Raji (cell line): Measurements from ENCODE around the gene BANF2.

Source experiments
- POLR2A ChIP-seq: IDR thresholded peaks from 2 replicates; pipeline ENCODE4 v1.6.1; 2011; ENCODE audit warnings: low read depth, low read length, control low read depth; ENCODE audit not compliant: insufficient read depth

BANF2 gene

GRCh38 chr20:17709361-17710293 lies 9.9 kb downstream of the BANF2 start:
- no peak for TF ChIP-seq POLR2A

- TF ChIP-seq POLR2A: no peak
Observed at GRCh38 chr20:17710379-17711266, 10.9 kb downstream of the BANF2 start.

- TF ChIP-seq POLR2A: no peak
Observed at GRCh38 chr20:17711267-17711627, 11.5 kb downstream of the BANF2 start.

- TF ChIP-seq POLR2A: no peak
Observed at GRCh38 chr20:17712201-17712600, 12.4 kb downstream of the BANF2 start.

- no peak for TF ChIP-seq POLR2A
Observed at GRCh38 chr20:17712708-17713107, 12.9 kb downstream of the BANF2 start.

- no peak for TF ChIP-seq POLR2A
Observed at GRCh38 chr20:17714597-17714996, 14.8 kb downstream of the BANF2 start.

- TF ChIP-seq POLR2A: no peak
Observed at GRCh38 chr20:17715075-17715474, 15.3 kb downstream of the BANF2 start.

GRCh38 chr20:17716331-17716730 lies 16.6 kb downstream of the BANF2 start:
- TF ChIP-seq POLR2A: no peak

- TF ChIP-seq POLR2A: no peak
Observed at GRCh38 chr20:17720755-17721154, 21.0 kb downstream of the BANF2 start.

- TF ChIP-seq POLR2A: no peak
Observed at GRCh38 chr20:17721802-17722486, 22.2 kb downstream of the BANF2 start.

GRCh38 chr20:17722493-17723300 lies 22.9 kb downstream of the BANF2 start:
- no peak for TF ChIP-seq POLR2A

- TF ChIP-seq POLR2A: no peak
Observed at GRCh38 chr20:17723301-17723691, 23.5 kb downstream of the BANF2 start.

- TF ChIP-seq POLR2A: no peak
Observed at GRCh38 chr20:17725094-17725835, 25.5 kb downstream of the BANF2 start.

- no peak for TF ChIP-seq POLR2A
Observed at GRCh38 chr20:17726902-17727301, 27.1 kb downstream of the BANF2 start.
